Endothelial cell of umbilical vein (primary cell): ENCODE data around the gene B3GALT6. TPM values are rescaled to one million over a fixed set of nuclear protein-coding genes. Genes with fewer than 3 reads are reported as not detected.

ENCODE experiments used
- BruUV-seq: library from RNA; stranded (reverse); fragments of 400-500 nt; replicated peaks from 2 replicates; lab custom pipeline; 2021; lab: Mats Ljungman, UMichigan
- CTCF ChIA-PET: fragments of 300-600, 350-600 bp; sonication (Branson Sonifier 250); formaldehyde crosslinking; loops from one replicate; lab custom pipeline; 2021; ENCODE audit warnings: antibody characterized with exemption, inconsistent platforms; lab: Charles Lee
- POLR2A ChIA-PET: fragments of 300-600, 350-600 bp; sonication (Branson Sonifier 250); formaldehyde crosslinking; loops from one replicate; lab custom pipeline; 2021; ENCODE audit warnings: antibody characterized with exemption, inconsistent platforms; lab: Charles Lee
- DNase-seq: peaks from one replicate; pipeline ENCODE4 v3.0.0-alpha.2; 2011; ENCODE audit warnings: low read depth, low spot score
- FAIRE-seq: peaks from 2 replicates; lab custom pipeline; 2011; peaks lifted over from hg19 to GRCh38; lab: Jason Lieb, UNC
- H2AFZ ChIP-seq: 2 replicates; pipeline ENCODE4 v1.6.0; 2012; ENCODE audit warnings: low read depth, low read length, control low read depth, inconsistent platforms
- H3K27ac ChIP-seq: 2 replicates; pipeline ENCODE4 v1.5.1; 2011; ENCODE audit warnings: low read depth, mild to moderate bottlenecking, control low read depth, low read length, moderate library complexity; ENCODE audit not compliant: insufficient read depth
- H3K27me3 ChIP-seq, 2 experiments: 2 replicates each; pipeline versions ENCODE4 v1.6.0 to v1.6.1; 2011; ENCODE audit warnings: low read length in 2 of 2, mixed read lengths in 1 of 2; ENCODE audit not compliant: control insufficient read depth in 2 of 2, insufficient read depth in 2 of 2
- H3K36me3 ChIP-seq, 2 experiments: 2 replicates in 1 of 2; 3 replicates in 1 of 2; pipeline ENCODE4 v1.5.1; 2011; ENCODE audit warnings: low read length in 2 of 2, mild to moderate bottlenecking in 1 of 2, moderate library complexity in 1 of 2; ENCODE audit not compliant: control insufficient read depth in 2 of 2, insufficient read depth in 2 of 2; ENCODE audit errors: extremely low read depth in 1 of 2
- H3K4me1 ChIP-seq: 3 replicates; pipeline ENCODE4 v1.5.1; 2011; ENCODE audit warnings: mild to moderate bottlenecking, low read length; ENCODE audit not compliant: control insufficient read depth, insufficient read depth; ENCODE audit errors: extremely low read depth
- H3K4me2 ChIP-seq: 2 replicates; pipeline ENCODE4 v1.6.1; 2011; ENCODE audit warnings: low read length, control low read depth, mixed read lengths; ENCODE audit not compliant: insufficient read depth
- H3K4me3 ChIP-seq, 3 experiments: fragments of 200-600 bp in 1 of 3; sonication (generic), shearing (Covaris generic) in 1 of 3; replicated peaks in 1 of 3; 2 replicates each; pipeline ENCODE4 v1.5.1; 2011 to 2016; ENCODE audit warnings: control low read depth in 3 of 3, low read length in 3 of 3, mild to moderate bottlenecking in 2 of 3, inconsistent platforms in 1 of 3, low read depth in 1 of 3, moderate library complexity in 1 of 3; ENCODE audit not compliant: insufficient read depth in 1 of 3
- H3K79me2 ChIP-seq: 2 replicates; pipeline ENCODE4 v1.6.0; 2012; ENCODE audit warnings: low read length, inconsistent platforms; ENCODE audit not compliant: control insufficient read depth, insufficient read depth
- H3K9ac ChIP-seq: replicated peaks from 2 replicates; pipeline ENCODE3; 2011; ENCODE audit warnings: low read length, control low read depth; ENCODE audit not compliant: insufficient read depth; ENCODE audit errors: extremely low read depth
- H3K9me1 ChIP-seq: replicated peaks from 3 replicates; pipeline ENCODE4 v1.6.0; 2011; ENCODE audit warnings: mild to moderate bottlenecking, low read length; ENCODE audit not compliant: control insufficient read depth, insufficient read depth; ENCODE audit errors: extremely low read depth
- H3K9me3 ChIP-seq: replicated peaks from 2 replicates; pipeline ENCODE4 v1.5.1; 2012; ENCODE audit warnings: low read length, inconsistent platforms; ENCODE audit not compliant: control insufficient read depth, insufficient read depth
- H4K20me1 ChIP-seq: replicated peaks from 2 replicates; pipeline ENCODE3; 2011; ENCODE audit warnings: mild to moderate bottlenecking, low read length; ENCODE audit not compliant: control insufficient read depth, insufficient read depth; ENCODE audit errors: extremely low read depth
- FOS ChIP-seq: IDR thresholded peaks from 2 replicates; pipeline ENCODE4 v1.6.1; 2011; ENCODE audit warnings: mild to moderate bottlenecking, low read length, moderate library complexity, borderline replicate concordance; ENCODE audit not compliant: insufficient read depth
- GATA2 ChIP-seq: IDR thresholded peaks from 2 replicates; pipeline ENCODE4 v1.7.0; 2011; ENCODE audit warnings: low read depth, mild to moderate bottlenecking, moderate library complexity, mixed read lengths, low read length; ENCODE audit not compliant: insufficient read length, insufficient read depth
- MYC ChIP-seq: IDR thresholded peaks from one replicate; pipeline ENCODE4 v1.6.1; 2011; ENCODE audit warnings: mild to moderate bottlenecking, low read depth, low read length
- POLR2A ChIP-seq: IDR thresholded peaks from 2 replicates; pipeline ENCODE4 v1.6.1; 2012; ENCODE audit warnings: low read depth, mild to moderate bottlenecking, control low read depth, low read length
- POLR2AphosphoS5 ChIP-seq: IDR thresholded peaks from 2 replicates; pipeline ENCODE4 v1.6.1; 2012; ENCODE audit warnings: low read depth, mild to moderate bottlenecking, control low read depth, low read length, moderate library complexity; ENCODE audit not compliant: insufficient read depth
- dilution Hi-C: fragments of 300-500 bp; cut with MboI; formaldehyde crosslinking; loops from one replicate; pipeline ENCODE4 v1.15.0; 2019; ENCODE audit warnings: low sequenced_read_pairs; ENCODE audit not compliant: extremely low pct_ligation_motif_present
- intact Hi-C: fragments of 100-400 bp; cut with micrococcal nuclease; formaldehyde crosslinking; loops from one replicate; pipeline ENCODE4 v1.10.0; 2022
- polyA plus RNA-seq, 4 experiments: library from polyadenylated mRNA; depleted of rRNA in 3 of 4; stranded (reverse) in 3 of 4; unstranded in 1 of 4; fragments of >200 nt; gene quantifications; 2 replicates each; pipeline versions ENCODE4 v1.2.1 to v1.2.3, GENCODE V29; 2011 to 2012; ENCODE audit warnings: missing spikeins in 1 of 4
- total RNA-seq: library from RNA; stranded (reverse); gene quantifications from 2 replicates; pipeline ENCODE4 v1.2.3, GENCODE V29; 2021
- TF ChIP-seq, protein P1 (sequence below): IDR thresholded peaks from 2 replicates; pipeline ENCODE4 v1.6.1; 2011; ENCODE audit not compliant: insufficient read depth, insufficient read length

B3GALT6 gene
- total and polyA plus RNA-seq, 2 donors (not counting 3 experiments of a cell fraction or from before 2014, with no cell fraction given) = 24.6 to 34.1 TPM

GRCh38 chr1:1260843-1261560, 29.0 kb downstream of the B3GALT6 start:
- Histone ChIP-seq H3K27me3 (no peaks in the 10 kb centered on the region), H3K4me1 (peaks cover 24% of the 10 kb centered on the region), H3K9ac (peak overlapping the region; percentile 44), H3K27ac (peak overlapping the region; percentile 72), H3K9me1 (no peaks in the 10 kb centered on the region), H3K4me2 (peak overlapping the region; percentile 44), H2AFZ (no peak overlapping the region), H3K9me3 (no peaks in the 10 kb centered on the region), H4K20me1 (no peaks in the 10 kb centered on the region), H3K79me2 (peaks cover 20% of the 10 kb centered on the region), H3K4me3 (no peak overlapping the region), H3K36me3 (peaks cover 9 to 33% of the 10 kb centered on the region in 2 experiments)
- BruUV-seq = no TSS peak
- FAIRE-seq (peak; percentile 88), DNase-seq (peak; percentile 43)
- CTCF ChIA-PET = interaction anchor here (0.8 to 4.6 kb wide), 6 partner anchors 13 to 139 kb away, joined by 3 to 25 read pairs (median 4); partner anchors contain the start of gene UBE2J2
- TF ChIP-seq, protein P1, sequence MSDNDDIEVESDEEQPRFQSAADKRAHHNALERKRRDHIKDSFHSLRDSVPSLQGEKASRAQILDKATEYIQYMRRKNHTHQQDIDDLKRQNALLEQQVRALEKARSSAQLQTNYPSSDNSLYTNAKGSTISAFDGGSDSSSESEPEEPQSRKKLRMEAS = no peak
- TF ChIP-seq POLR2AphosphoS5 (peak; percentile 12), GATA2 (peak; percentile 79)
- dilution Hi-C loops = no loop called here
- POLR2A ChIA-PET = interaction anchor here (0.7 kb wide), 1 partner anchor 131 kb away, joined by 6 read pairs; no protein-coding TSS in a partner anchor
- intact Hi-C loops = loop anchor here (1.0 to 2.0 kb wide), 2 partner anchors 28 to 29 kb away; partner anchors contain the start of genes B3GALT6 and SDF4

- Histone ChIP-seq H3K9ac (no peak overlapping the region), H2AFZ (no peak overlapping the region), H3K9me3 (no peaks in the 10 kb centered on the region), H3K4me1 (peaks cover 24% of the 10 kb centered on the region), H3K79me2 (peaks cover 21% of the 10 kb centered on the region), H3K9me1 (no peaks in the 10 kb centered on the region), H3K27me3 (no peaks in the 10 kb centered on the region), H4K20me1 (no peaks in the 10 kb centered on the region), H3K4me3 (no peak overlapping the region), H3K27ac (no peak overlapping the region), H3K4me2 (no peak overlapping the region), H3K36me3 (peaks cover 9 to 32% of the 10 kb centered on the region in 2 experiments)
- no TSS peak for BruUV-seq
- DNase-seq = no peak
- TF ChIP-seq, protein P1 = no peak
- TF ChIP-seq POLR2AphosphoS5 (no peak), FOS (no peak), MYC (no peak), POLR2A (no peak)
- ChIA-PET CTCF (interaction anchor here (0.8 to 4.6 kb wide), 2 partner anchors 15 to 140 kb away, joined by 4 to 25 read pairs; no protein-coding TSS in a partner anchor), POLR2A (no interaction called here)
- dilution Hi-C loops = no loop called here
- FAIRE-seq = no peak
- intact Hi-C loops = no loop called here
Measured at GRCh38 chr1:1262071-1262470, 30.0 kb downstream of the B3GALT6 start.
